GM19455 (cell line): ENCODE results near the gene CD9.
"Not testable (repeated sequence)": the region's sequence is repeated elsewhere in the genome, so short reads cannot be mapped to it uniquely, and the experiment has no call there.

Source experiments
- ATAC-seq: cut with Tn5 transposase; IDR thresholded peaks from one replicate; pipeline ENCODE4 v1.9.1; 2021; ENCODE audit not compliant: unreplicated experiment

Gene CD9

DNA sequence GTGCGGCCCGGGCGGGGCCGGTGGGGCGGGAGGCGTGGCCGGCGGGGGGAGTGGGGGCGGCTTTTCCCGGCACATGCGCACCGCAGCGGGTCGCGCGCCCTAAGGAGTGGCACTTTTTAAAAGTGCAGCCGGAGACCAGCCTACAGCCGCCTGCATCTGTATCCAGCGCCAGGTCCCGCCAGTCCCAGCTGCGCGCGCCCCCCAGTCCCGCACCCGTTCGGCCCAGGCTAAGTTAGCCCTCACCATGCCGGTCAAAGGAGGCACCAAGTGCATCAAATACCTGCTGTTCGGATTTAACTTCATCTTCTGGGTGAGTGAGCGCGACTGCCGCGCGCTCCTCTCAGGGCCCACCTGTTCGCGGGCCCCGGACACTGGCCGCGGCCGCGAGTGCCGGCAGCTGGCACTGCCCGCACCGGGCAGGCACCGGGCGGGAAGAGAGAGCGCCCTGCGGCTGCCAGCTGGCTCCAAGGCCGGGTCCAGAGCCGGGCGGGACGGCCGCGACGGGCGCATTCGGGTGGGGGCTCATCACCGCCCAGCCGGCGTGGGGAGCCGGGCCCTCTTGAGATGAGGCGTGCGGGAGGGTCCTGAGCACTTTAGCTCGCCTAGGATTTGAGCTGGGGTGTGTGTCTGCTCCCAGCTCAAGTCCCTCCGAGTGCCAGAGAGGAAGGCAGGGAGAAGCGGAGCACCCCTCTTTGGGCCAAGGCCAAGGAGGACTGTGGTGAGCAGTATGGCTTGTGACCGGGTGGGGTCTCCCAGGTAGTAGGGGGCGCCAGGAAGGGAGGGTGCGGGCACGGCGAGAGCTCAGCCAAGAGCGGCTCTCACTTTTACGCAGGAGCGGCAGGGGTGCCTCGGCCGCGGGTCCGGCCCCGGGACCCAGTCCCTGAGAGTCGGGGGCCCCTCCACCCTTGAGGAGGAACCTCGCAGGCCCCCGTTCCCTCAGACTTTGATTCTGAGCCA lies at the start of gene CD9:
Gene CD9, plus strand, starts transcription at position 145 of the 957 bp plus-strand sequence. Its CDS starts 100 bp downstream, at position 245.
- no peak for ATAC-seq

GRCh38 chr12:6154730-6155459 lies 45.3 kb upstream of the CD9 start:
- no peak for ATAC-seq

- no peak for ATAC-seq
Observed at GRCh38 chr12:6157482-6157881, 42.7 kb upstream of the CD9 start.

- no peak for ATAC-seq
Observed at GRCh38 chr12:6158255-6158654, 41.9 kb upstream of the CD9 start.

DNA sequence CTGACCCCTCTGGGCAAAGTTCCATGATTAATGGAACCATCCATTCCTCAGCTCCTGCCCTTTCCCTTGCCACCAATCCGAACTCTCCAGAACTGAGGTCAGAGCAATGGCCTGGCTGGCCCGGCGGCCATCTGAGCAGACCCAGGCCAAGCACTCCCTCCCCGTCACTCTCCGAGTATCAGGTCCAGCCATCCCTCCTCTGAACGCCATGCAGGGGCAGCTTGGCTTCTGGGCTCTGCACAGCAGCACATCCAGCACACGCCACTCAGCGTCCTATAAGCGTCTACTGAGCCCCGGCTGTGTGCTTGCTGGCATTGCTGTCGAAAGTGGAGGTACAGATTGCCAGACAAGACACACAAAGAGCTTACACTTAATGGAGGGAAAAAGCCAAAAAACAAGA lies 41.5 kb upstream of the CD9 start:
- no peak for ATAC-seq

GRCh38 chr12:6159166-6160011 lies 40.8 kb upstream of the CD9 start:
- not testable (repeated sequence) for ATAC-seq

DNA sequence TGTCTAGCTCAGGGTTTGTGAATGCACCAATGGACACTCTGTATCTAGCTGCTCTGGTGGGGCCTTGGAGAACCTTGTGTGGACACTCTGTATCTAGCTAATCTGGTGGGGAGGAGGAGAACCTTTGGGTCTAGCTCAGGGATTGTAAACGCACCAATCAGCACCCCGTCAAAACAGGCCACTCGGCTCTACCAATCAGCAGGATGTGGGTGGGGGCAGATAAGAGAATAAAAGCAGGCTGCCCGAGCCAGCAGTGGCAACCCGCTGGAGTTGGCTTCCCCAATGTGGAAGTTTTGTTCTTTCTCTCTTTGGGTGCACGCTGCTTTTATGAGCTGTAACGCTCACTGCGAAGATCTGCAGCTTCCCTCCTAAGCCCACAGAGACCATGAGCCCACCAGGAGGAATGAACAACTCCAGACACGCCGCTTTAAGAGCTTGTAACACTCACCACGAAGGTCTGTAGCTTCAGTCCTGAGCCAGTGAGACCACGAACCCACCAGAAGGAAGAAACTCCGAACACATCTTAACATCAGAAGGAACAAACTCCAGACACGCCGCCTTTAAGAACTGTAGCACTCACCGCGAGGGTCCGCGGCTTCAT lies 40.1 kb upstream of the CD9 start:
- ATAC-seq = not testable (repeated sequence)

DNA sequence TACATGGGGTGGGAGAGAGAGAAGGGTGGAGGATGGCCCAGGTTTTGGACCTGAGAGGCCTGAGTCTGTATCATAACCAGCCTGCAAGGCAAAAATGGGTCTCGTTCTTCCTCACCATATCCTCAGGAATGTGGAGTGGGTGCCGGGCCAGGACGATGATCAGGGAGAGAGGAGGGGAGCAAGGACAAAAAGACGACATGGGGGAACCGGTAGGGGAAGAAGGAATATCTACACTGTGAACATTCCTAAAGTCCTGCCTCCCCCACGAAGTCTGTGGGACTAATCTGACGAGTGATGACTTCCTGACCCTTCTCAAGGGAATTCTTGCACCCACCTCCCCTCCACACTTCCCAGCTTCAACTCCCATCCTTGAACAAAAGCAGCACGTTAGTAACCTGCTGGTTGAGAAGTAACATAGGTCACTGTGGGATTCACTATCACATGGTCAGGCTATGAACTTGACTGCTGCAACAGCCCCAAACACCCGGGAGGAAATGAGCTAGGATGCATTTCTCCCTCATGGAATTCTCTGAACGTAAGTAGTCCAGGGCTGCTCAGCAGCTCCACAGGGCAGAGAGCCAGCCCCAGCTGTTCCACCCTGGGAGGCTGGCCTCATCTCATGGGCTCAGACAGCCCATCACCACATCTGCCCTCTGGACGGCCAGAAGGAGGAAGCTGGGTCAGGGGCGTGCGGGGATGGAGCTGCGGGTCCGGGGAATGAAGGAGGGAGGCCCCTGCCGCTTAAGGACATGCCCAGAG lies 38.9 kb upstream of the CD9 start:
- ATAC-seq = no peak

DNA sequence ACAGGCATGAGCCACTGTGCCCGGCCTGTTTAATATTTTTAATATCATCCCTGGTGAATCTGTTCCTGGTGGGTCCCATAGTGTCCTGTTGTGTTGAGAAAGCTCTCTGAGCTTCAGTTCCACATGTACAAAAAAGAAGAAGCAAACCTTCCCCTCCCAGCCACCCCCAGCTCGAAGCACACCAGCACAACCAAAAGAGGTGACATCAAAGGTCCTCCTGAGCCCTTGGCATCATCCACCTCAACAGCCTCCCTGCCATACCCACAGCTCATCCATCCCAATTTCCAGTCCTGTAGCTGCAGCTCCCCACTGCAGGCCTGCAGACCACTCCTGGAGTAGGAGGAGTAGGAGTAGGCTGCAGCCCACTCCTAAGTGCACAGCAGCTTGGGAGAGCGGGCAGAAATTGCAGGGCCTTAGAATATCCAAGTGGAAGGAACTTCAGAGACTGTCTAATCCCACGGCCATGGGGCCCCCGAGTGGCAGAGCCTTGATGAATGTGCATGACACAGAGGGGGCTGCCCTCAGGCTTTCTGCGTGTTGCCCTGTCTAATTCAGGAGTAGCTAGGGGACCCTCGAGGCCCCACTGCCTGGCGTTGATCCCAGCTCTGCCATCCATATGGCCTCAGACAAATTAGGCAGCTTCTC lies 36.7 kb upstream of the CD9 start:
- ATAC-seq = no peak

GRCh38 chr12:6165395-6165794 lies 34.8 kb upstream of the CD9 start:
- no peak for ATAC-seq

DNA sequence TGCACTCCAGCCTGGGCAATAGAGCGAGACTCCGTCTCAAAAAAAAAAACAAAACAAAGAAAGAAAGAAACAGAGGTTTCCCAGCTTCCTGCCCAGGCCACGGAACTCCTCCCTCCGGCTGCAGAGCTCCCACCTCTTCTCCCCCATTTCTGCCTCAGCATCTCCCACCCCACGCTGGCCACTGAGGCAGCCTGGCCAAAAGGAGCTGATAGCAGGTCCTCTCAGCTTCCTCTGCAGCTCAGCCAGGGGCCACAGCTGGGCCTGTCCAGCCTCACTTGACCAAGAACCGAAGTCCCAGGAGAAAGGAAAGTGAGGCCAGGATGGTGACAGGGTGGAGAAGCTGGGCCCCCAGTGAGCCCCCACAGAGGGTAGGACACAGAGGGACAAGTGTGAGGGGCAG lies 33.4 kb upstream of the CD9 start:
- ATAC-seq = no peak

DNA sequence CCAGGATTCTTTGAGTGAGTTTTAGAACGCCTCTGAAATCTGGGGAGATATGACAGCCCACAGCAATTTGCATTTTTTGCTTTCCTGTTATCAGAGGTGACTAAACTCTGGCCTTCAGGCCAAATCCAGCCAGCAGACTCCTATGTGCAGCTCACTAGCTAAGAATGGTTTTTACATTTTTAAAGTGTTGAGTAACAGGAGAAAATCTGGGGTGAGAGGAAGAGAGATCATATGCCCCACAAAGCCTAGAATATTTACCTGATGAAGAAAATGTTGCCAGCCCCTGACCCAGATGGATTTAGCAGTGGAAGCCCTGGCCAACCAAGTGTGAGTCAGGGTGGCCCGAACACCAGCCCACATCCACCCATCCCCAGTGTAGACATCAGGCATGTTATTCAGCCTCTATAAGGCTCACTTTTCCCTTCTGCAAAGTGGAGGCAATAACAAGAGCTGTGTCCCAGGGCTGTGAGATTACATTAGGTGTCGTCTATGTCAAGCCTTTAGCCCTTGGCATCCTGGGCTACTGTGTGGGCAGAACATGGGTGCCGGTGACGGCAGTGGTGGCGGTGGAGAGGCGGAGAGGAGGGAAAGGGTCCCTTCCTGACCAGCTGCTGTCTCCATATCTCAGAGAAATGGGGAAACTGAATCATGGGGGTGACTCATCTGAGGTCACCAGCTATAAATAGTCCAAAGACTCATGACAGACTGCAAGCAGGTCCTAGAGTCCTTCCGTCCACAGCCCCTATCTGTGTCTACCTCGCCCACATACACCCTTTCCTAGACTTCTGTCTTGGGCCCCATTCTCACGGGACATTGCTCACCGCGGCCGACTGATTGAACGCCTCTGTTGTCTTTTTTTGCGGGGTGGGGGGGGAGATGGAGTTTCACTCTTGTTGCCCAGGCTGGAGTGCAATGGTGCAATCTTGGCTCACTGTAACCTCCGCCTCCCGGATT lies 32.6 kb upstream of the CD9 start:
- peak; percentile 76 for ATAC-seq

- ATAC-seq = no peak
Observed at GRCh38 chr12:6171409-6172015, 28.7 kb upstream of the CD9 start.

- ATAC-seq = no peak
Observed at GRCh38 chr12:6172086-6172485, 28.1 kb upstream of the CD9 start.

DNA sequence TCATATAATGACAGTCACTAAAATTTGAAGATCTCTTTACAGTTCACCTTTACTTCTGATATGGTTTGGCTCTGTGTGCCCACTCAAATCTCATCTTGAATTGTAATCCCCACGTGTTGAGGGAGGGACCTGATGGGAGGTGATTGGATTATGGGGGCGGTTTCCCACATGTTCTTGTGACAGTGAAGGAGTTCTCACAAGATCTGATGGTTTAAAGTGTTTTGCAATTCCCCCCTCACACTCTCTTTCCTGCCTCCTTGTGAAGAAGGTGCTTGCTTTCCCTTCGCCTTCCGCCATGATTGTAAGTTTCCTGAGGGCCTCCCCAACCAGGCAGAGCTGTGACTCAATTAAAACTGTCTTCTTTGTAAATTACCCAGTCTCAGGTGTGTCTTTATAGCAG lies 27.3 kb upstream of the CD9 start:
- no peak for ATAC-seq

- no peak for ATAC-seq
Observed at GRCh38 chr12:6177642-6178358, 22.4 kb upstream of the CD9 start.

DNA sequence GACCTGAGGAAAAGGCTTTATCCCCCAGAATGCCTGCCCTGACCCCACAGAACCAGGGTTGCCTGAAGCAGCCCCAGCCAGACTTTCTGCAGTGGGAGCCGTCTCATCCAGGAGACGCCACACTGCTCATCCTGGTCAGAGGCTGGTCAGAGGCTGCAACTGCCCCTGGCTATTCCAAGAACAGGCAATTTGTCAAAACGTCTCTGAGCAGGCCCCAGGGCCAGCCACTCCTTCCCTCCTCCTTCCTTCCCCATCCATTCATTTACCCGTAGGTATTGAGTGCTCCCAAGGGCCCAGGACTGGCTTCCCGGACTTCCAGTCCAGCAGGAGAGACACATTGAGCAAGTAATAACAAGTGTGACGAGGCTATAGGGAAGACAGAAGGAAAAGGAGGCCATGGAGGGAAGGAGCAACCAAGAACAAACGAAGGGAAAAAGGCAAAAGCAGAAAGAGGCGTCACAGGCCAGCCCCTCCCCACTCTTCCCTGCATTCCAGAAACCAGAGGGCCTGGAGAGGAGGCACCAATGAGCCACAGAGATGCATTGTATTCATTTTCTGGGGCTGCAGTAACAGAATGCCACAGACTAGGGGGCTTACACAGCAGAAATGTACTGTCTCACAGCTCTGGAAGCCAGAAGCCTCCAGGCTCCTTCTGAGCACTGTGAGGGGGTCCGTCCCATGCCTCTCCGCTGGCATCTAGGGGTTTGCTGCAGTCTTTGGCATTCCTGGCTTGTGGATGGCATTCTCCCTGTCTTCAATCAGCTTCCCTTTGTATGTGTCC lies 21.0 kb upstream of the CD9 start:
- no peak for ATAC-seq
